ENCODE results near the gene YIF1A.
"Not testable (repeated sequence)": the region's sequence is repeated elsewhere in the genome, so short reads cannot be mapped to it uniquely, and the experiment has no call there.

Gene YIF1A

GRCh38 chr11:66263785-66264184 lies 25.2 kb downstream of the YIF1A start:
- no peak overlapping the region for H3K27ac ChIP-seq
- no peak for TF ChIP-seq CTCF (IDR thresholded peaks at IDR 0.05)
- no peak for TF ChIP-seq ZFX (IDR thresholded peaks at IDR 0.05; ENCODE audit: borderline replicate concordance)

- no peak overlapping the region for H3K27ac ChIP-seq
- no peak for TF ChIP-seq ZFX (IDR thresholded peaks at IDR 0.05; ENCODE audit: borderline replicate concordance)
- TF ChIP-seq CTCF (IDR thresholded peaks at IDR 0.05), result no peak
These were observed 25.7 kb downstream of the YIF1A start for GRCh38 chr11:66263231-66263630.

- H3K27ac ChIP-seq, result no peak overlapping the region
- no peak for TF ChIP-seq ZFX (IDR thresholded peaks at IDR 0.05; ENCODE audit: borderline replicate concordance)
- TF ChIP-seq CTCF (IDR thresholded peaks at IDR 0.05), result no peak
These were observed 26.2 kb downstream of the YIF1A start for GRCh38 chr11:66262696-66263095.

GRCh38 chr11:66262191-66262590 lies 26.8 kb downstream of the YIF1A start:
- no peak for TF ChIP-seq ZFX (IDR thresholded peaks at IDR 0.05; ENCODE audit: borderline replicate concordance)

GRCh38 chr11:66261578-66261977 lies 27.4 kb downstream of the YIF1A start:
- no peak for TF ChIP-seq CTCF (IDR thresholded peaks at IDR 0.05)
- no peak for TF ChIP-seq ZFX (IDR thresholded peaks at IDR 0.05; ENCODE audit: borderline replicate concordance)
- no peak overlapping the region for H3K27ac ChIP-seq

More at GRCh38 chr11:66262191-66262590, 26.8 kb downstream of the YIF1A start:
- H3K27ac ChIP-seq, result no peak overlapping the region

- no peak overlapping the region for H3K27ac ChIP-seq
- TF ChIP-seq CTCF (IDR thresholded peaks at IDR 0.05) (no peak), ZFX (IDR thresholded peaks at IDR 0.05; ENCODE audit: borderline replicate concordance) (no peak)
These were observed 29.0 kb downstream of the YIF1A start for GRCh38 chr11:66259956-66260355.

GRCh38 chr11:66259225-66259624 lies 29.7 kb downstream of the YIF1A start:
- H3K27ac ChIP-seq, result peak overlapping the region; percentile 90
- no peak for TF ChIP-seq CTCF (IDR thresholded peaks at IDR 0.05)
- no peak for TF ChIP-seq ZFX (IDR thresholded peaks at IDR 0.05; ENCODE audit: borderline replicate concordance)

GRCh38 chr11:66258473-66258893 lies 30.5 kb downstream of the YIF1A start:
- TF ChIP-seq ZFX (IDR thresholded peaks at IDR 0.05; ENCODE audit: borderline replicate concordance), result no peak
- peak; percentile 67 for TF ChIP-seq CTCF (IDR thresholded peaks at IDR 0.05)
- H3K27ac ChIP-seq, result peak overlapping the region; percentile 90

- not testable (repeated sequence) for H3K27ac ChIP-seq
These were observed 35.9 kb downstream of the YIF1A start for GRCh38 chr11:66253081-66253480.
